Measurements from ENCODE around the gene BCAR1.

DNA sequence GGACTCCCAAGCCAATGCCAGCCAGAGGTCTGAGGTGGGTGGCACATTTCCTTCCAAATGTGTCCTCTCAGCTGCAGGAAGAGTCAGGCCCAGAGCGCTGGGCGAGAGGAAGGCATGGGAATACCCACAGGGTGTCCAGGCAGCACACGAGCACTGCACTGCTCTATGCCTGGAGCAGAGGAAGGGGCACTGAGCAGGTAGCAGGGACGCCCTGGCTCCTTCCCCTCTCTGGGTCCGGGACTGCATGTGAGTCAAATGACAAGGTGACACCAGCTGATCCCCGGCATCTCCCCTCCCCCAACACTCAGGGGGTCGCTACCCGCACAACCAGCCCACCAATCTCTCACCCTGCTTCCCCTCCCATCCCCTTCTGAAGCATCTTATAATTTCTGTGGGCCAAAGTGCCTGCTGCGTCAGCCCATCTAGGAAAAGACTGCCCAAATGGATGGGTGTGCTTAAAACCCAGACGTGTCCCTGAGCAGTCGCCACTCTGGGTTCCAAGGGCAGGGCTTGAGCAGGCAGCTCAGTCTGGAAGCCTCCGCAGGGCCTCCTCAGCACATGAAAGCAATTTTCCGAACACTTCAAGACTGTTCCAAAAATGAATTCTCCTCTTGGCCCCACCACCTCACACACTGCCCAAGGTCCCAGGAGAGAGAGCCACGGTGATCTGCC lies 12.0 kb upstream of the BCAR1 start:
- TF ChIP-seq, protein P1, sequence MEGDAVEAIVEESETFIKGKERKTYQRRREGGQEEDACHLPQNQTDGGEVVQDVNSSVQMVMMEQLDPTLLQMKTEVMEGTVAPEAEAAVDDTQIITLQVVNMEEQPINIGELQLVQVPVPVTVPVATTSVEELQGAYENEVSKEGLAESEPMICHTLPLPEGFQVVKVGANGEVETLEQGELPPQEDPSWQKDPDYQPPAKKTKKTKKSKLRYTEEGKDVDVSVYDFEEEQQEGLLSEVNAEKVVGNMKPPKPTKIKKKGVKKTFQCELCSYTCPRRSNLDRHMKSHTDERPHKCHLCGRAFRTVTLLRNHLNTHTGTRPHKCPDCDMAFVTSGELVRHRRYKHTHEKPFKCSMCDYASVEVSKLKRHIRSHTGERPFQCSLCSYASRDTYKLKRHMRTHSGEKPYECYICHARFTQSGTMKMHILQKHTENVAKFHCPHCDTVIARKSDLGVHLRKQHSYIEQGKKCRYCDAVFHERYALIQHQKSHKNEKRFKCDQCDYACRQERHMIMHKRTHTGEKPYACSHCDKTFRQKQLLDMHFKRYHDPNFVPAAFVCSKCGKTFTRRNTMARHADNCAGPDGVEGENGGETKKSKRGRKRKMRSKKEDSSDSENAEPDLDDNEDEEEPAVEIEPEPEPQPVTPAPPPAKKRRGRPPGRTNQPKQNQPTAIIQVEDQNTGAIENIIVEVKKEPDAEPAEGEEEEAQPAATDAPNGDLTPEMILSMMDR (IDR thresholded peaks at IDR 0.05; ENCODE audit: low read depth, low read length), result no peak
- TF ChIP-seq POLR2A (IDR thresholded peaks at IDR 0.05; ENCODE audit: extremely low read depth, insufficient read length) (no peak), MYC (IDR thresholded peaks at IDR 0.05; ENCODE audit: low read depth, low read length) (no peak)
- TF ChIP-seq, protein P2, sequence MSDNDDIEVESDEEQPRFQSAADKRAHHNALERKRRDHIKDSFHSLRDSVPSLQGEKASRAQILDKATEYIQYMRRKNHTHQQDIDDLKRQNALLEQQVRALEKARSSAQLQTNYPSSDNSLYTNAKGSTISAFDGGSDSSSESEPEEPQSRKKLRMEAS (IDR thresholded peaks at IDR 0.05; ENCODE audit: low read depth, low read length), result no peak
